ENCODE data around the gene STOX2.
"Not testable (repeated sequence)": the region's sequence is repeated elsewhere in the genome, so short reads cannot be mapped to it uniquely, and the experiment has no call there.

Gene STOX2

GRCh38 chr4:183936047-183936446 lies 30.9 kb downstream of the STOX2 start:
- no peak for DNase-seq

- no peak for DNase-seq
These were observed 31.7 kb downstream of the STOX2 start for GRCh38 chr4:183936574-183937345.

- no peak for DNase-seq
These were observed 35.8 kb downstream of the STOX2 start for GRCh38 chr4:183940864-183941263.

- DNase-seq: no peak
These were observed 36.9 kb downstream of the STOX2 start for GRCh38 chr4:183941964-183942363.

- DNase-seq: no peak
These were observed 40.6 kb downstream of the STOX2 start for GRCh38 chr4:183945741-183946140.

GRCh38 chr4:183950536-183950935 lies 45.4 kb downstream of the STOX2 start:
- DNase-seq: no peak

- DNase-seq: not testable (repeated sequence)
These were observed 47.5 kb downstream of the STOX2 start for GRCh38 chr4:183952652-183953051.

- DNase-seq: peak; percentile 73
These were observed 54.4 kb downstream of the STOX2 start for GRCh38 chr4:183959319-183960045.

- peak; percentile 92 for DNase-seq
These were observed 54.9 kb downstream of the STOX2 start for GRCh38 chr4:183960046-183960420.

- peak; percentile 61 for DNase-seq
These were observed 55.9 kb downstream of the STOX2 start for GRCh38 chr4:183960962-183961541.

- no peak for DNase-seq
These were observed 56.7 kb downstream of the STOX2 start for GRCh38 chr4:183961795-183962194.

GRCh38 chr4:183962419-183962818 lies 57.3 kb downstream of the STOX2 start:
- DNase-seq: no peak

GRCh38 chr4:183966371-183966770 lies 61.3 kb downstream of the STOX2 start:
- no peak for DNase-seq

GRCh38 chr4:183967266-183967665 lies 62.2 kb downstream of the STOX2 start:
- no peak for DNase-seq

- DNase-seq: no peak
These were observed 63.4 kb downstream of the STOX2 start for GRCh38 chr4:183968502-183968901.

- no peak for DNase-seq
These were observed 63.8 kb downstream of the STOX2 start for GRCh38 chr4:183968931-183969330.

- no peak for DNase-seq
These were observed 64.5 kb downstream of the STOX2 start for GRCh38 chr4:183969596-183969995.

GRCh38 chr4:183971929-183972490 lies 66.9 kb downstream of the STOX2 start:
- no peak for DNase-seq

- no peak for DNase-seq
These were observed 72.6 kb downstream of the STOX2 start for GRCh38 chr4:183977707-183978106.

- DNase-seq: no peak
These were observed 79.5 kb downstream of the STOX2 start for GRCh38 chr4:183984566-183984965.

- DNase-seq: no peak
These were observed 80.7 kb downstream of the STOX2 start for GRCh38 chr4:183985786-183986185.

GRCh38 chr4:183986291-183986970 lies 81.3 kb downstream of the STOX2 start:
- no peak for DNase-seq

All from NCI-H2171 treated with DMSO at 0.1 percent for 48 hours (cell line).